HG03064 (cell line): Measurements from ENCODE around the gene TEX19.

Source experiments
- ATAC-seq: cut with Tn5 transposase; IDR thresholded peaks from one replicate; pipeline ENCODE4 v1.9.1; 2021; ENCODE audit warnings: low read depth; ENCODE audit not compliant: unreplicated experiment

Gene TEX19

GRCh38 chr17:82386881-82387704 is 28.0 kb downstream of the TEX19 start:
- ATAC-seq, result no peak

GRCh38 chr17:82387705-82388106 is 28.7 kb downstream of the TEX19 start:
- no peak for ATAC-seq

GRCh38 chr17:82388223-82388921 is 29.3 kb downstream of the TEX19 start:
- no peak for ATAC-seq

- no peak for ATAC-seq
Measured at GRCh38 chr17:82388922-82389283, 29.9 kb downstream of the TEX19 start.

GRCh38 chr17:82389379-82389778 is 30.3 kb downstream of the TEX19 start:
- no peak for ATAC-seq

- ATAC-seq, result no peak
Measured at GRCh38 chr17:82390015-82390859, 31.2 kb downstream of the TEX19 start.

GRCh38 chr17:82390860-82391435 is 31.9 kb downstream of the TEX19 start:
- no peak for ATAC-seq

GRCh38 chr17:82391496-82392066 is 32.5 kb downstream of the TEX19 start:
- ATAC-seq, result no peak

- ATAC-seq, result no peak
Measured at GRCh38 chr17:82392209-82392920, 33.3 kb downstream of the TEX19 start.

GRCh38 chr17:82392941-82393340 is 33.9 kb downstream of the TEX19 start:
- ATAC-seq, result no peak

GRCh38 chr17:82394278-82394677 is 35.2 kb downstream of the TEX19 start:
- ATAC-seq, result no peak

- no peak for ATAC-seq
Measured at GRCh38 chr17:82396601-82397435, 37.8 kb downstream of the TEX19 start.

- no peak for ATAC-seq
Measured at GRCh38 chr17:82397449-82398335, 38.6 kb downstream of the TEX19 start.

GRCh38 chr17:82399041-82399441 is 40.0 kb downstream of the TEX19 start:
- ATAC-seq, result no peak

- ATAC-seq, result no peak
Measured at GRCh38 chr17:82399601-82400101, 40.6 kb downstream of the TEX19 start.

- no peak for ATAC-seq
Measured at GRCh38 chr17:82400206-82400605, 41.2 kb downstream of the TEX19 start.

- ATAC-seq, result no peak
Measured at GRCh38 chr17:82400830-82401229, 41.8 kb downstream of the TEX19 start.

GRCh38 chr17:82402865-82403264 is 43.8 kb downstream of the TEX19 start:
- ATAC-seq, result peak; percentile 54
